Measurements from ENCODE around the gene AIFM2. TPM values are rescaled to one million over a fixed set of nuclear protein-coding genes. Genes with fewer than 3 reads are reported as not detected.

Gene AIFM2
- total and polyA plus RNA-seq, 2 of the 13 experiments (the other 11 are each of a cell fraction or from before 2014, with no cell fraction given): 20.3 to 29.5 TPM

DNA sequence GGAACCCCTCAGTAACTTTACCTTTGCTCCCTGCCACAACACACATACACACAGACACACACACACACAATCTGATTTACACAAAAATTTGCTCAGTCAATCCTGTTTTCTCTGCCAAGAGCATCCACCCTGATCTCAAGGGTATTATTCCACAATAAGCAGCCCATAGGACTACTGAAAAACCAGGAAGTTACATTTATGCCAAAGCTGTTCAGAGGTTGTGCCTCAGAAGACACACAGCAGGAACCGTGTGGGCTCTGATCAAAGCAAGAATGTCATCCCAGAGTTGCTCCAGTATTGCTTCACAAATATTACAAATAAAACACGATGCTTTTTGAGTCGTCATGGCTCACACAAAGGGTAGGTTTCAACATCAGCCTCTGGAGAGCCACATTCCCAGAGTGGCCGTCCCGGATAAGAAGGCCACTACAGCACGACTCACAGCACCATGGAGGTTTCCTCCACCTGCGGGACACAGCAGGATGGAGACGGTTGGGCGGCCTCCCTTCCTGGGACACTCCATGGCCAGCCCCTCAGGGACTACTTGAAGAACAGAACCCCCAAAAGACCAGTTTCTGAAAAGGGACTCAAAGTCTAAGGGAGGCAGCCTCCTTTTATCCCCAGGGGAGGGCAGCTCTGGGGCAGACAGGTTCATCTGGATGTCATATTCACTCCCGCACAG lies 1.6 kb downstream of the AIFM2 start (continued):
- TF ChIP-seq, protein P1, sequence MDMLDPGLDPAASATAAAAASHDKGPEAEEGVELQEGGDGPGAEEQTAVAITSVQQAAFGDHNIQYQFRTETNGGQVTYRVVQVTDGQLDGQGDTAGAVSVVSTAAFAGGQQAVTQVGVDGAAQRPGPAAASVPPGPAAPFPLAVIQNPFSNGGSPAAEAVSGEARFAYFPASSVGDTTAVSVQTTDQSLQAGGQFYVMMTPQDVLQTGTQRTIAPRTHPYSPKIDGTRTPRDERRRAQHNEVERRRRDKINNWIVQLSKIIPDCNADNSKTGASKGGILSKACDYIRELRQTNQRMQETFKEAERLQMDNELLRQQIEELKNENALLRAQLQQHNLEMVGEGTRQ (IDR thresholded peaks at IDR 0.05; ENCODE audit: low read depth, low read length): no peak
- TF ChIP-seq, protein P1 (CRISPR knock-in tag; IDR thresholded peaks at IDR 0.05; ENCODE audit: borderline replicate concordance): no peak
- TF ChIP-seq, protein P2, sequence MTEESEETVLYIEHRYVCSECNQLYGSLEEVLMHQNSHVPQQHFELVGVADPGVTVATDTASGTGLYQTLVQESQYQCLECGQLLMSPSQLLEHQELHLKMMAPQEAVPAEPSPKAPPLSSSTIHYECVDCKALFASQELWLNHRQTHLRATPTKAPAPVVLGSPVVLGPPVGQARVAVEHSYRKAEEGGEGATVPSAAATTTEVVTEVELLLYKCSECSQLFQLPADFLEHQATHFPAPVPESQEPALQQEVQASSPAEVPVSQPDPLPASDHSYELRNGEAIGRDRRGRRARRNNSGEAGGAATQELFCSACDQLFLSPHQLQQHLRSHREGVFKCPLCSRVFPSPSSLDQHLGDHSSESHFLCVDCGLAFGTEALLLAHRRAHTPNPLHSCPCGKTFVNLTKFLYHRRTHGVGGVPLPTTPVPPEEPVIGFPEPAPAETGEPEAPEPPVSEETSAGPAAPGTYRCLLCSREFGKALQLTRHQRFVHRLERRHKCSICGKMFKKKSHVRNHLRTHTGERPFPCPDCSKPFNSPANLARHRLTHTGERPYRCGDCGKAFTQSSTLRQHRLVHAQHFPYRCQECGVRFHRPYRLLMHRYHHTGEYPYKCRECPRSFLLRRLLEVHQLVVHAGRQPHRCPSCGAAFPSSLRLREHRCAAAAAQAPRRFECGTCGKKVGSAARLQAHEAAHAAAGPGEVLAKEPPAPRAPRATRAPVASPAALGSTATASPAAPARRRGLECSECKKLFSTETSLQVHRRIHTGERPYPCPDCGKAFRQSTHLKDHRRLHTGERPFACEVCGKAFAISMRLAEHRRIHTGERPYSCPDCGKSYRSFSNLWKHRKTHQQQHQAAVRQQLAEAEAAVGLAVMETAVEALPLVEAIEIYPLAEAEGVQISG (CRISPR knock-in tag; IDR thresholded peaks at IDR 0.05): peak; percentile 19; the same call in 1 of the 2 replicates
- TF ChIP-seq SUZ12 (IDR thresholded peaks at IDR 0.05; ENCODE audit: low read depth, low read length) (no peak), ELF1 (CRISPR knock-in tag; IDR thresholded peaks at IDR 0.05) (peak; percentile 70), SOX13 (IDR thresholded peaks at IDR 0.05) (no peak), SOX13 (CRISPR knock-in tag; conservative IDR thresholded peaks at IDR 0.05 in 1 of 2, IDR thresholded peaks at IDR 0.05 in 1 of 2) (peak in 1 of 2 experiments; percentile 54; a peak in 2 of 4 replicates), ZNF674 (CRISPR knock-in tag; IDR thresholded peaks at IDR 0.05; ENCODE audit: low read depth) (no peak), CREB1 (IDR thresholded peaks at IDR 0.05) (0 out of 2 replicates have a peak, but pooled peaks have one; percentile 9), CREB1 (CRISPR knock-in tag; IDR thresholded peaks at IDR 0.05) (0 out of 2 replicates have a peak, but pooled peaks have one; percentile 24), ZNF460 (CRISPR knock-in tag; IDR thresholded peaks at IDR 0.05; ENCODE audit: borderline replicate concordance) (no peak), MATR3 (CRISPR knock-in tag; IDR thresholded peaks at IDR 0.05) (no peak), MIER2 (CRISPR knock-in tag; IDR thresholded peaks at IDR 0.05) (no peak), ZNF234 (CRISPR knock-in tag; conservative IDR thresholded peaks at IDR 0.05) (no peak), REXO4 (CRISPR knock-in tag; IDR thresholded peaks at IDR 0.05; ENCODE audit: borderline replicate concordance) (no peak), HOXA5 (CRISPR knock-in tag; IDR thresholded peaks at IDR 0.05) (peak; percentile 70), ZNF747 (CRISPR knock-in tag; IDR thresholded peaks at IDR 0.05; ENCODE audit: borderline replicate concordance) (no peak), HDAC1 (CRISPR knock-in tag; IDR thresholded peaks at IDR 0.05) (no peak), ATF7 (IDR thresholded peaks at IDR 0.05) (no peak), ATF7 (CRISPR knock-in tag; IDR thresholded peaks at IDR 0.05) (no peak), SAFB2 (CRISPR knock-in tag; IDR thresholded peaks at IDR 0.05; ENCODE audit: borderline replicate concordance, low read depth) (no peak), ZNF598 (CRISPR knock-in tag; IDR thresholded peaks at IDR 0.05; ENCODE audit: borderline replicate concordance) (no peak), MXD4 (CRISPR knock-in tag; IDR thresholded peaks at IDR 0.05) (0 out of 2 replicates have a peak, but pooled peaks have one; percentile 43)
- TF ChIP-seq, protein P3, sequence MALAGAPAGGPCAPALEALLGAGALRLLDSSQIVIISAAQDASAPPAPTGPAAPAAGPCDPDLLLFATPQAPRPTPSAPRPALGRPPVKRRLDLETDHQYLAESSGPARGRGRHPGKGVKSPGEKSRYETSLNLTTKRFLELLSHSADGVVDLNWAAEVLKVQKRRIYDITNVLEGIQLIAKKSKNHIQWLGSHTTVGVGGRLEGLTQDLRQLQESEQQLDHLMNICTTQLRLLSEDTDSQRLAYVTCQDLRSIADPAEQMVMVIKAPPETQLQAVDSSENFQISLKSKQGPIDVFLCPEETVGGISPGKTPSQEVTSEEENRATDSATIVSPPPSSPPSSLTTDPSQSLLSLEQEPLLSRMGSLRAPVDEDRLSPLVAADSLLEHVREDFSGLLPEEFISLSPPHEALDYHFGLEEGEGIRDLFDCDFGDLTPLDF (CRISPR knock-in tag; IDR thresholded peaks at IDR 0.05): peak; percentile 38; the same call in 1 of the 2 replicates

Data from HepG2 (cell line).